H9 (cell line): Measurements from ENCODE around the gene EFCAB14. TPM values are rescaled to one million over a fixed set of nuclear protein-coding genes. Genes with fewer than 3 reads are reported as not detected.

Experiments
- DNase-seq: peaks from one replicate; pipeline ENCODE4 v3.0.0-alpha.2; 2017
- H2AFZ ChIP-seq: one replicate; pipeline ENCODE4 v1.6.1; 2013; ENCODE audit warnings: mild to moderate bottlenecking, low read length, control low read depth, moderate library complexity
- H2AK5ac ChIP-seq: 2 replicates; pipeline ENCODE4 v1.6.1; 2013; ENCODE audit warnings: low read length, control low read depth, mixed read lengths; ENCODE audit not compliant: insufficient read length
- H2BK120ac ChIP-seq: one replicate; pipeline ENCODE4 v1.6.1; 2013; ENCODE audit warnings: low read depth, mild to moderate bottlenecking, low read length, control low read depth, inconsistent platforms; ENCODE audit not compliant: poor library complexity, severe bottlenecking
- H2BK12ac ChIP-seq: 2 replicates; pipeline ENCODE4 v1.6.1; 2013; ENCODE audit warnings: low read length, control low read depth, mixed read lengths, low read depth; ENCODE audit not compliant: insufficient read length
- H2BK15ac ChIP-seq: 2 replicates; pipeline ENCODE4 v1.6.1; 2013; ENCODE audit warnings: low read depth, low read length, control low read depth
- H2BK20ac ChIP-seq: one replicate; pipeline ENCODE4 v1.6.1; 2013; ENCODE audit warnings: low read depth, mild to moderate bottlenecking, low read length, control low read depth, inconsistent platforms; ENCODE audit not compliant: poor library complexity, severe bottlenecking
- H2BK5ac ChIP-seq: 2 replicates; pipeline ENCODE4 v1.6.1; 2013; ENCODE audit warnings: low read length, control low read depth, mixed read lengths; ENCODE audit not compliant: insufficient read length
- H3K14ac ChIP-seq: 2 replicates; pipeline ENCODE4 v1.6.1; 2013; ENCODE audit warnings: low read length, control low read depth; ENCODE audit not compliant: insufficient read depth
- H3K18ac ChIP-seq: 2 replicates; pipeline ENCODE4 v1.6.1; 2013; ENCODE audit warnings: low read depth, mild to moderate bottlenecking, mixed read lengths, low read length, control low read depth; ENCODE audit not compliant: insufficient read length
- H3K23ac ChIP-seq: 2 replicates; pipeline ENCODE4 v1.6.1; 2013; ENCODE audit warnings: low read length, control low read depth, mixed read lengths, low read depth; ENCODE audit not compliant: insufficient read length
- H3K23me2 ChIP-seq: 2 replicates; pipeline ENCODE4 v1.6.1; 2013; ENCODE audit warnings: low read depth, mild to moderate bottlenecking, mixed read lengths, low read length, control low read depth; ENCODE audit not compliant: insufficient read length, poor library complexity, severe bottlenecking
- H3K27ac ChIP-seq: 2 replicates; pipeline ENCODE4 v1.5.1; 2013; ENCODE audit warnings: low read length, control low read depth, mixed read lengths, low read depth; ENCODE audit not compliant: insufficient read length
- H3K27me3 ChIP-seq: 2 replicates; pipeline ENCODE4 v1.6.1; 2013; ENCODE audit warnings: low read length, control low read depth, inconsistent platforms; ENCODE audit not compliant: insufficient read depth
- H3K4ac ChIP-seq: 2 replicates; pipeline ENCODE4 v1.6.1; 2013; ENCODE audit warnings: low read depth, mild to moderate bottlenecking, control low read depth, inconsistent platforms, low read length, moderate library complexity
- H3K4me1 ChIP-seq: 2 replicates; pipeline ENCODE4 v1.6.1; 2013; ENCODE audit warnings: low read length, control low read depth, inconsistent platforms; ENCODE audit not compliant: insufficient read depth
- H3K4me2 ChIP-seq: 2 replicates; pipeline ENCODE4 v1.6.1; 2013; ENCODE audit warnings: low read length, control low read depth, mixed read lengths; ENCODE audit not compliant: insufficient read length, insufficient read depth
- H3K56ac ChIP-seq: 2 replicates; pipeline ENCODE4 v1.6.1; 2013; ENCODE audit warnings: low read depth, mild to moderate bottlenecking, mixed read lengths, low read length, control low read depth; ENCODE audit not compliant: insufficient read length
- H3K79me1 ChIP-seq: 2 replicates; pipeline ENCODE4 v1.6.1; 2013; ENCODE audit warnings: low read depth, mild to moderate bottlenecking, moderate library complexity, low read length, control low read depth, inconsistent platforms; ENCODE audit not compliant: insufficient read depth, poor library complexity, severe bottlenecking
- H3K79me2 ChIP-seq: 2 replicates; pipeline ENCODE4 v1.6.1; 2013; ENCODE audit warnings: low read length, control low read depth, inconsistent platforms; ENCODE audit not compliant: insufficient read depth
- H3K9ac ChIP-seq: 2 replicates; pipeline ENCODE4 v1.6.1; 2013; ENCODE audit warnings: low read length, control low read depth, mixed read lengths; ENCODE audit not compliant: insufficient read length; ENCODE audit errors: extremely low read depth
- H3K9me3 ChIP-seq: one replicate; pipeline ENCODE4 v1.6.1; 2013; ENCODE audit warnings: low read depth, low read length, inconsistent platforms; ENCODE audit not compliant: control insufficient read depth
- H3T11ph ChIP-seq: one replicate; pipeline ENCODE4 v1.6.1; 2013; ENCODE audit warnings: mild to moderate bottlenecking, low read length, control low read depth, inconsistent platforms
- H4K20me1 ChIP-seq: one replicate; pipeline ENCODE4 v1.6.1; 2013; ENCODE audit not compliant: control insufficient read depth, insufficient read length, insufficient read depth
- H4K5ac ChIP-seq: 2 replicates; pipeline ENCODE4 v1.6.1; 2013; ENCODE audit warnings: low read depth, mild to moderate bottlenecking, mixed read lengths, low read length, control low read depth; ENCODE audit not compliant: insufficient read length
- H4K8ac ChIP-seq: replicated peaks from 2 replicates; pipeline ENCODE4 v1.6.1; 2013; ENCODE audit warnings: low read length, control low read depth, mixed read lengths, low read depth; ENCODE audit not compliant: insufficient read length
- H4K91ac ChIP-seq: 2 replicates; pipeline ENCODE4 v1.6.1; 2013; ENCODE audit warnings: low read depth, mild to moderate bottlenecking, moderate library complexity, mixed read lengths, low read length, control low read depth; ENCODE audit not compliant: insufficient read length
- H3K27ac Mint-ChIP-seq, 3 experiments: 2 replicates in 2 of 3; 3 replicates in 1 of 3; pipeline ENCODE4 v1.8.0; 2020 to 2021; ENCODE audit warnings: mixed read lengths in 3 of 3, mild to moderate bottlenecking in 1 of 3, moderate library complexity in 1 of 3
- H3K27me3 Mint-ChIP-seq: 2 replicates; pipeline ENCODE4 v1.8.0; 2021; ENCODE audit warnings: low read depth, mild to moderate bottlenecking, moderate library complexity, mixed read lengths
- H3K36me3 Mint-ChIP-seq, 3 experiments: 2 replicates in 2 of 3; 3 replicates in 1 of 3; pipeline ENCODE4 v1.8.0; 2020 to 2021; ENCODE audit warnings: low read depth in 3 of 3, mixed read lengths in 3 of 3; ENCODE audit not compliant: insufficient read depth in 1 of 3
- H3K4me1 Mint-ChIP-seq, 2 experiments: 2 replicates each; pipeline ENCODE4 v1.8.0; 2020; ENCODE audit warnings: mixed read lengths in 2 of 2
- H3K4me3 Mint-ChIP-seq, 2 experiments: 2 replicates in 1 of 2; 3 replicates in 1 of 2; pipeline ENCODE4 v1.8.0; 2020 to 2021; ENCODE audit warnings: mild to moderate bottlenecking in 2 of 2, mixed read lengths in 2 of 2, moderate library complexity in 1 of 2
- H3K9me3 Mint-ChIP-seq, 2 experiments: 2 replicates in 1 of 2; 3 replicates in 1 of 2; pipeline ENCODE4 v1.8.0; 2020; ENCODE audit warnings: mild to moderate bottlenecking in 2 of 2, mixed read lengths in 2 of 2, moderate library complexity in 1 of 2
- CTCF ChIP-seq: fragments of 200-600 bp; sonication (generic); conservative IDR thresholded peaks from 3 replicates; pipeline ENCODE4 v1.8.0; 2021; ENCODE audit warnings: antibody characterized with exemption, mild to moderate bottlenecking
- WGBS: extraction: QIAGEN DNeasy Blood & Tissue Kit; methylation state at CpG from one replicate; pipeline ENCODE4 v1.1.7; 2013; ENCODE audit warnings: missing lambda C conversion rate, low lambda C conversion rate, mixed read lengths; ENCODE audit not compliant: insufficient read length; ENCODE audit errors: extremely low coverage; 5-methylcytosine and 5-hydroxymethylcytosine counted together
- total RNA-seq: library from RNA; stranded (reverse); gene quantifications from 2 replicates; pipeline ENCODE4 v1.2.1, GENCODE V29; 2021

EFCAB14 gene
- total RNA-seq, 1 experiment from 2014 or later, result 42.2 TPM

GRCh38 chr1:46724991-46725735, 6.2 kb upstream of the EFCAB14 start:
- no peak overlapping the region for H2AFZ ChIP-seq
- WGBS, result no CpG with 5 or more reads among the region's 7 CpGs
- no peak overlapping the region for H3K9ac ChIP-seq
- no peak overlapping the region for H3K56ac ChIP-seq
- peak; percentile 82 for TF ChIP-seq CTCF
- H3K79me2 ChIP-seq, result no peaks in the 10 kb centered on the region
- H3K9me3 ChIP-seq, result no peaks in the 10 kb centered on the region
- 0 out of 2 replicates have a peak, but pooled peaks cover 4% of the 10 kb centered on the region for H3K4me1 ChIP-seq
- no peaks in the 10 kb centered on the region for H4K20me1 ChIP-seq
- H3K23ac ChIP-seq, result no peak overlapping the region
- no peak overlapping the region for H2BK20ac ChIP-seq
- no peak overlapping the region for H4K8ac ChIP-seq
- H2BK12ac ChIP-seq, result no peak overlapping the region
- Mint-ChIP-seq H3K27ac (no peak overlapping the region), H3K9me3 (peaks cover 5 to 7% of the 10 kb centered on the region in 2 experiments; a peak in 4 of 5 replicates), H3K4me1 (peaks cover 10 to 14% of the 10 kb centered on the region in 2 experiments), H3K36me3 (no peaks in the 10 kb centered on the region; a peak in 1 of 7 replicates), H3K4me3 (no peak overlapping the region), H3K27me3 (peaks cover 17% of the 10 kb centered on the region)
- no peaks in the 10 kb centered on the region for H3K27me3 ChIP-seq
- H2BK5ac ChIP-seq, result no peak overlapping the region
- no peak overlapping the region for H3K27ac ChIP-seq
- no peak overlapping the region for H2BK120ac ChIP-seq
- peak; percentile 74 for DNase-seq
- H3K18ac ChIP-seq, result no peak overlapping the region
- H4K91ac ChIP-seq, result no peak overlapping the region
- H3T11ph ChIP-seq, result no peak overlapping the region
- no peak overlapping the region for H2BK15ac ChIP-seq
- no peak overlapping the region for H3K4me2 ChIP-seq
- H3K4ac ChIP-seq, result no peak overlapping the region
- H2AK5ac ChIP-seq, result no peak overlapping the region
- H4K5ac ChIP-seq, result no peak overlapping the region
- no peak overlapping the region for H3K14ac ChIP-seq
- H3K23me2 ChIP-seq, result no peaks in the 10 kb centered on the region
- H3K79me1 ChIP-seq, result no peaks in the 10 kb centered on the region
